PC-3 (cell line): ENCODE measurements around the gene FSCN2.

Source experiments
- CTCF ChIP-seq: fragments of 300-600 bp; sonication (generic); conservative IDR thresholded peaks from 2 replicates; pipeline ENCODE4 v1.5.1; 2017; ENCODE audit warnings: antibody characterized with exemption, low read depth, mild to moderate bottlenecking, low read length
- EZH2 ChIP-seq: fragments of 300-600 bp; sonication (generic); IDR thresholded peaks from one replicate; pipeline ENCODE4 v1.6.1; 2017; ENCODE audit warnings: antibody characterized with exemption, mild to moderate bottlenecking, low read length; ENCODE audit not compliant: unreplicated experiment
- EZH2phosphoT487 ChIP-seq: fragments of 300-600 bp; sonication (generic); IDR thresholded peaks from 2 replicates; pipeline ENCODE4 v1.6.1; 2018; ENCODE audit warnings: mild to moderate bottlenecking, antibody characterized with exemption, low read length, borderline replicate concordance

- TF ChIP-seq CTCF, result no peak
- no peak for TF ChIP-seq EZH2
- TF ChIP-seq EZH2phosphoT487, result no peak
Observed at GRCh38 chr17:81510785-81511553, 17.2 kb upstream of the FSCN2 start.
